Activated T-cell treated with anti-CD3 and anti-CD28 coated beads for 4 hours (primary cell): Measurements from ENCODE around the gene ERICH4.
"Not testable (repeated sequence)": the region's sequence is repeated elsewhere in the genome, so short reads cannot be mapped to it uniquely, and the experiment has no call there.

ENCODE experiments used
- DNase-seq: peaks from one replicate; pipeline ENCODE4 v3.0.0-alpha.2; 2020

Gene ERICH4

GRCh38 chr19:41442473-41443355, at the start of gene ERICH4:
Gene ERICH4, plus strand, starts transcription at chr19:41443156. Its CDS starts 14 bp downstream, at chr19:41443170.
- DNase-seq, result no peak

- no peak for DNase-seq
Measured at GRCh38 chr19:41395355-41395754, 47.6 kb upstream of the ERICH4 start.

GRCh38 chr19:41397086-41398049, 45.6 kb upstream of the ERICH4 start, which contains the start of the genes BCKDHA and EXOSC5:
Gene BCKDHA, plus strand, starts transcription at chr19:41397818. Its CDS starts 10 bp downstream, at chr19:41397828.
Gene EXOSC5, minus strand, starts transcription at chr19:41397359. Its CDS starts 31 bp downstream, at chr19:41397328.
- DNase-seq, result peak; percentile 97

GRCh38 chr19:41398050-41398418, 44.9 kb upstream of the ERICH4 start:
- DNase-seq, result no peak

GRCh38 chr19:41398598-41398997, 44.4 kb upstream of the ERICH4 start:
- no peak for DNase-seq

- no peak for DNase-seq
Measured at GRCh38 chr19:41399091-41399490, 43.9 kb upstream of the ERICH4 start.

- no peak for DNase-seq
Measured at GRCh38 chr19:41399525-41399924, 43.4 kb upstream of the ERICH4 start.

- DNase-seq, result no peak
Measured at GRCh38 chr19:41401483-41401882, 41.5 kb upstream of the ERICH4 start.

GRCh38 chr19:41402010-41402409, 40.9 kb upstream of the ERICH4 start:
- DNase-seq, result no peak

- DNase-seq, result no peak
Measured at GRCh38 chr19:41403181-41403970, 39.6 kb upstream of the ERICH4 start.

- DNase-seq, result no peak
Measured at GRCh38 chr19:41405776-41406175, 37.2 kb upstream of the ERICH4 start.

GRCh38 chr19:41407271-41407670, 35.7 kb upstream of the ERICH4 start:
- no peak for DNase-seq

GRCh38 chr19:41408256-41408655, 34.7 kb upstream of the ERICH4 start:
- DNase-seq, result no peak

GRCh38 chr19:41408846-41409245, 34.1 kb upstream of the ERICH4 start:
- not testable (repeated sequence) for DNase-seq

GRCh38 chr19:41409288-41409687, 33.7 kb upstream of the ERICH4 start:
- DNase-seq, result no peak

- no peak for DNase-seq
Measured at GRCh38 chr19:41410336-41411054, 32.5 kb upstream of the ERICH4 start.

GRCh38 chr19:41411100-41411967, 31.6 kb upstream of the ERICH4 start:
- no peak for DNase-seq

GRCh38 chr19:41411968-41412265, 31.0 kb upstream of the ERICH4 start:
- no peak for DNase-seq

- no peak for DNase-seq
Measured at GRCh38 chr19:41412953-41413352, 30.0 kb upstream of the ERICH4 start.

GRCh38 chr19:41413947-41414346, 29.0 kb upstream of the ERICH4 start:
- no peak for DNase-seq

- DNase-seq, result no peak
Measured at GRCh38 chr19:41414461-41414860, 28.5 kb upstream of the ERICH4 start.
